ENCODE results near the gene TRPC4AP.

Gene TRPC4AP

DNA sequence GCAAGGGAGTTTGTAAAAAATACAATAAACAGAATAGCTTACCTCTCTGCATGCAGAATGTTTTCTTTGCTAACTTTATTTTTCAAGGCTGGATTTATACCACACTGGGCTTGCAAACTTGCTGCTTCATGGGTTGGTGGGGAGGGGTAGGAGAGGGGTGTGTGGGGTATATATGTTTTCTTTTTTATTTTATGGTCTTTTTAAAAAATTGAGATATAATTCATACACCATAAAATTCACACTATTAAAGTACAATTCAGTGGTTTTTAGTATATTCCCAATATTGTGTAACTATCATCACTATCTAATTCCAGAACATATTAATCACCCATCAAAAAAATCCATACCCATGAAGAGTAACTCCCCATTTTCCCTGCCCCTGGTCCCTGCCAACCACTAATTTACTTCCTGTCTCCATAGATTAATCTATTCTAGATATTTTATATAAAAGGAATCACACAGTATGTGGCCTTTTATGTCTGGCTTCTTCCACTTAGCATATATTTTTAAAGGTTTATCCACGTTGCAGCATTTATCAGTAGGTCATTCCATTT lies 14.3 kb upstream of the TRPC4AP start:
- DNase-seq (ENCODE audit: low read depth) = no peak
- TF ChIP-seq CTCF (IDR thresholded peaks at IDR 0.05; ENCODE audit: low read length, missing control alignments) = no peak
- H3K4me3 ChIP-seq (replicated peaks; ENCODE audit: low read depth, low read length) = no peak overlapping the region

DNA sequence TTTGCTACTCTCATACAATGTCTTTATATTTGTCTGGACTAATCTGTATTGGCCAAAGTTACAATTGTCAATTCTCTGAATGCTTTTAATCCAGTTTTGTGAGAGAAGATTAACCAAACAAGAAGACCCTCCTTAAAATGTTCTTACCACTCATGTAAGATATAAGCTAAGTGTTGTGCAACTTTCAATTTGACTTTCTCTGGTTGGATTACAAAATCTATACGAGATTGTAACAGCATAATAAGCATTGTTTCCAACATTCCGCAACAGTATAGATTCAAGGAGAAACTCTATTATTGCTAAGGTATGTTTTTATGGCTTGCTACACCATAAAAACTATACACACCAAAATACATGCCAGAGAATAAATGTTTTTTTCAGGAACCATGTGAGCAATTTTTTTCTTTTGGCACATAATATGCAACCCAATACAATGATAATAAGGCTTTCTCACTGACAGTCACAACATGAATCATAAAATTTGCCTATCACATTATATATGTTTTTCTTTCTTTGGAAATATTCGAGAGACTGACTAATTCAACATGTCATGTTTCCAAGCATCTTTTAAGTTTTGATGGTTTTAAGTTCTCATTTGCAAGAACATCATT lies 12.2 kb upstream of the TRPC4AP start:
- no peak for DNase-seq (ENCODE audit: low read depth)
- no peak overlapping the region for H3K4me3 ChIP-seq (replicated peaks; ENCODE audit: low read depth, low read length)
- TF ChIP-seq CTCF (IDR thresholded peaks at IDR 0.05; ENCODE audit: low read length, missing control alignments) = no peak

DNA sequence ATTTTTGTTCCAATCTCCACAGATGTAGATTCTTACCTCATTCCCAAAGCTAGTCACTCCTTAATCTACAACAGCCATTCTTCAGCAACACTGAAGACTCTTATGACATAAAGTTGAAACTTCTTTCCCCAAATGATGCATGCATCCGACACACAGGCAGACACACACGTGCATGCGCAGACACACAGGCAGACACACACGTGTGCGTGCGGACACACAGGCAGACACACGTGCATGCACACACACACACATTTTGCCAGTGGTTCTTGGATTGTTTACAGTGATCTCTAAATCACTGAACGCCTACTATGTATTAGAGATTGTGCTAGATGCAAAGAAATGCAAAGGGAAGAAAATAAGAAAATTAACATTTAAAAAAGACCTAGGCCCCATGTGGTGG lies 9.0 kb upstream of the TRPC4AP start:
- no peak overlapping the region for H3K4me3 ChIP-seq (replicated peaks; ENCODE audit: low read depth, low read length)
- no peak for DNase-seq (ENCODE audit: low read depth)
- no peak for TF ChIP-seq CTCF (IDR thresholded peaks at IDR 0.05; ENCODE audit: low read length, missing control alignments)

DNA sequence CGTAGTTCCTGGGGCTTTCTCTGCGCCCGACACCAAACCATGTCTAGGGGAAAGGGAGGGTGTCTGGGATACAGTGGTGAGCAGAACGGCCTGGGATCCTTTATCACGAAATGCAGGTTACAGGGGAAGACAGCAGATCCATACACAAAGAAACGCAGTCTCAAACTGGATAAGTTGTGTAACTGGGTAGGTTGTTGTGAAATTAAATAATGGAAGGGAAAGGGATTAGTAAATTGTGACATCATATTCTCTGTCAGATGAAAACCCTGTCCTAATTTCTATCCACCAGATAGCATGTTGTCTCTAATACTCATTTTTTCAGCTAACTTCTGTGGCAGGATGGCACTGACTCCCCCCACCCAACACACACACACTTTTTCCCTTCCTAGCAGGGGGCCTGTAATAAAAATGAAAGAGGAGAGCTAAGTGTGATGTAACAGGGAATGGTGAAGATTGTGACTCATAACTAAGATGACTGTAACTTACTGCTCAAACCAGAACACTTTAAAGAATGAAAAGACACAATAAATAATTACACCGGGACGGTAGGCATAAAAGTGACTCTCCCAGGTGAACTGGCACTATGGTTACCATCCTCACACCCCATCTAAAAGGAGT lies 769 bp upstream of the TRPC4AP start:
- TF ChIP-seq CTCF (IDR thresholded peaks at IDR 0.05; ENCODE audit: low read length, missing control alignments) = no peak
- no peak overlapping the region for H3K4me3 ChIP-seq (replicated peaks; ENCODE audit: low read depth, low read length)
- DNase-seq (ENCODE audit: low read depth) = peak; percentile 72

DNA sequence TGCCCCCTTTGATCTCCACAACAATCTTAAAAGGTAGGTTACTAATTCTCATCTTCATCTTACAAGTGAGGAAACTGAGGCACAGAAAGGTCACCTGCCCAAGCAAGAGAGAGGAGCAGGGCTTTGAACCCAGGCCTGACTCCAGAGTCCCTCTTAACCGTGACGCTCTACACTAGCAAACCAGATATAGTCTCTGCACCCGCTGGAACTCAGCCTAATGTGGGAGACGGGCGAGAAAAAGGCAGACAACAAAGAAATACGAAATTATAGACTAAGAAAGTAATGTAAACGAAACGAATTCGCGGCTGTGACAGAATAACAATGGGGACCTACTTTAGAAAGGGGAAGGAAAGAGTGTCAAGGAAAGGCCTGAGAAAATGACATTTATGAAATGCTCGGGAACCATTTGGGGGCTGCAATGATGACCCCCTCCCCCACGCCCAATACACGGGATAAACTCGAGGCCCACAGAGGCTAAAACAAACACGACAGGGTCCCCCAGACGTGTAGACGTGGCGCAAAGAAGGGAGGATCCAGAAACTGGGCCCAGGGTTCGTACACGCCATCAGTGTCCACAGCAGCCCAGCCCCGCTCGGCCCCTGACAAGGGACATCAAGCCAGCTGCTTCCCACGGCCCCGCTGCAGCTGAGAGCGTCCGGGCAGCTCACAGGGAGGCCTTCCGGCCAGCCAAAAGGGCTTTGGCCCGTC lies 637 bp downstream of the TRPC4AP start:
- no peak for TF ChIP-seq CTCF (IDR thresholded peaks at IDR 0.05; ENCODE audit: low read length, missing control alignments)
- DNase-seq (ENCODE audit: low read depth) = peak; percentile 17
- peak overlapping the region; percentile 77 for H3K4me3 ChIP-seq (replicated peaks; ENCODE audit: low read depth, low read length)

- H3K4me3 ChIP-seq (replicated peaks; ENCODE audit: low read depth, low read length) = no peak overlapping the region
- DNase-seq (ENCODE audit: low read depth) = peak; percentile 46
- TF ChIP-seq CTCF (IDR thresholded peaks at IDR 0.05; ENCODE audit: low read length, missing control alignments) = no peak
These were observed 4.1 kb downstream of the TRPC4AP start for GRCh38 chr20:35088231-35089145.
